ENCODE data around the gene METTL13. TPM values are rescaled to one million over a fixed set of nuclear protein-coding genes. Genes with fewer than 3 reads are reported as not detected.

METTL13 gene
- total RNA-seq, 2 donors from 2014 or later, result 22.1 to 24.8 TPM

DNA sequence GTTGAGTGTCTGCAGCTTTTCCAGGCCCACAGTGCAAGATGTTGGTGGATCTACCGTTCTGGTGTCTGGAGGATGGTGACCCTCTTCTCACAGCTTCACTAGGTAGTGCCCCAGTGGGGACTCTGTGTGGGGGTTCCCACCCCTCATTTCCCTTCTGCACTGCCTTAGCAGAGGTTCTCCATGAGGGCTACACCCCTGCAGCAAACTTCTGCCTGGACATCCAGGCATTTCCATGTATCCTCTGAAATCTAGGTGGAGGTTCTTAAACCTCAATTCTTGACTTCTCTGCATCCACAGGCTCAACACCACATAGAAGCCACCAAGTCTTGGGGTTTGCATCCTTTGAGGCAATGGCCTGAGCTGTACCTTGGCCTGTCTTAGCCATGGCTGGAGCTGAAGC is 45.5 kb downstream of the METTL13 start:
- DNase-seq, result no peak
- no peak for ATAC-seq
- intact Hi-C loops (cut with DNase I, micrococcal nuclease), result no loop called here

DNA sequence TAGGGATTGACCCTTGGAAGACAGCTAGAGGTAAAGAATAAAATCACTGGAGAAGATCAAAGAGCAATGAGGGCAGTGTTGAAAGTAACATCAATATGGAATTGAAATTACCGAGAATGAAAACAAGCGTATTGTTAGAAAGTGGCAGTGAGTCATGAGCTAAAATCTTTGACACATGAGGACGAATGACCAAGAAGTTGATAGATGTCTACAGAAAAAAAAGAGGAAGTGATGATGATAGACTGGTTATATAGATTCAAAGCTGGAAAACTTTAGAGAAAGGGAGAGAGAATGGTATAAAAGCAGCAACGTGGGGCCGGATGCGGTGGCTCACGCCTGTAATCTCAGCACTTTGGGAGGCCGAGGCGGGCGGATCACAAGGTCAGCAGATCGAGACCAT is 47.3 kb downstream of the METTL13 start:
- DNase-seq (no peak), ATAC-seq (no peak)
- intact Hi-C loops (cut with DNase I, micrococcal nuclease), result no loop called here

DNA sequence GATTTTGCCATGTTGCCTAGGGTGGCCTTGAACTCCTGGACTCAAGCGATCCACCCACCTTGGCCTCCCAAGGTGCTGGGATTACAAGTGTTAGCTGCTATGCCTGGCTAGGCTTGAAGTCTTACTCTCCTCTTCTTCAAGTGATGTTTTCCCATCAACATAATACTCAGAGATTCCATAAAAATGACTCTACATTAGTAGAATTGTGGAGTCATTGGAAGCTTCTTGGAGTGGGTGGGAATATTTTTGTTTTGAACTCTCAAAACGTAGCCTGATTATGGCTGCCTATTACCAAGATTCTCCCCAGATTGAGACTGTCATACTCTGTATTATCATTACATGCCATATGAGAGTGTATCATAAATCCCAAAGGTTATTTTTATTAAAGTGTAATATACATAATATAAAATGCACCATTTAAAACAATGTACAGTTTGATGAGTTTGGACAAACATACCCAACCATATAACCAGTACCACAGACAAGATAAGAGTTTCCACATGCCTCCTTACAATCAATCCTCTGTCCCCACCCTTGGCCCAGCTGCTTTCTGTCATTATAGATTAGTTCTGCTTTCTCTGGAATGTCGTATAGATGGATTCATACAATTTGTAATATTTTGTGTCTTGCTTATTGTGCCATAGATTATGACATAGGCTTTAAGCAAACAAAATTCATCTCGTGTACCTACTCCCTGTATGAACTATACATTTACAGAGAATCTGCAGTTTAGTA is 51.8 kb downstream of the METTL13 start:
- no peak for ATAC-seq
- intact Hi-C loops (cut with DNase I, micrococcal nuclease), result no loop called here
- no peak for DNase-seq

DNA sequence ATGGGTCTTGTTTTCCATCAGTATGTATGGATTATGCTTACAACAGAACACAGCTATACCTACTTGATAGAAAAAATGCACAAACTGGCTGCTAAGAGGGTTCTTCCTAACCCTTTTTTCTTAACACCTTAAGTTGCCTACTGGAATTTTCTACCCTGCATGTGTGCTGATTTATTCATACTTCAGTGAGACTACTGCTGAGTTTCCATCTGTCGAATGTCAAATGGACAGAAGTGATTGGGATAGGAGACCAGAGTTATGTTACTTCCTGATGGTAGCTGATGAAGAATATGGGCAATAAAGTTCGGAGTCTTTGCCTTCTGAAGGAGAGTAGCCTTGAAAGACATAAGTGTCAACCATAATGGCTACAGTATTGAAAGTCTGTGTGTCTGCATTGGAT is 53.4 kb downstream of the METTL13 start:
- intact Hi-C loops (cut with DNase I, micrococcal nuclease), result no loop called here
- no peak for ATAC-seq
- no peak for DNase-seq

DNA sequence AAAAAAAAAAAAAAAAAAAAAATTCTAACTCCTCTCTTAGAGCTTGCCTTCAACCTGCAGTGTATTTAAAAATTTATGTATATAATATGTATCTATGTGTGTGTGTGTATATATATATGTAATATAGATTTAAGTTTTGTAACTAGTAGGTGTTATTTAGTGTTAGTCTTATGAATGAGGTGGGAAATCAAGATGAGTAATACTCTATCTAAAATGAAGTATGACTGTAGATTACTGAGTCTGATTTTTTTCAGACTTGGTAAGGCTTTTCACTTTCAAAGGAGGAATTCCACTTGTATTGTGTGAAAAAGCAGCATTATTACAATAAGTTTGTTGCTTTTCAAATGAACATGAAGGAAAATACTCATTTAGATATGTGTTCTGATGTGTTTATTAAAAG is 54.4 kb downstream of the METTL13 start:
- intact Hi-C loops (cut with DNase I, micrococcal nuclease), result no loop called here
- ATAC-seq (no peak), DNase-seq (no peak)

DNA sequence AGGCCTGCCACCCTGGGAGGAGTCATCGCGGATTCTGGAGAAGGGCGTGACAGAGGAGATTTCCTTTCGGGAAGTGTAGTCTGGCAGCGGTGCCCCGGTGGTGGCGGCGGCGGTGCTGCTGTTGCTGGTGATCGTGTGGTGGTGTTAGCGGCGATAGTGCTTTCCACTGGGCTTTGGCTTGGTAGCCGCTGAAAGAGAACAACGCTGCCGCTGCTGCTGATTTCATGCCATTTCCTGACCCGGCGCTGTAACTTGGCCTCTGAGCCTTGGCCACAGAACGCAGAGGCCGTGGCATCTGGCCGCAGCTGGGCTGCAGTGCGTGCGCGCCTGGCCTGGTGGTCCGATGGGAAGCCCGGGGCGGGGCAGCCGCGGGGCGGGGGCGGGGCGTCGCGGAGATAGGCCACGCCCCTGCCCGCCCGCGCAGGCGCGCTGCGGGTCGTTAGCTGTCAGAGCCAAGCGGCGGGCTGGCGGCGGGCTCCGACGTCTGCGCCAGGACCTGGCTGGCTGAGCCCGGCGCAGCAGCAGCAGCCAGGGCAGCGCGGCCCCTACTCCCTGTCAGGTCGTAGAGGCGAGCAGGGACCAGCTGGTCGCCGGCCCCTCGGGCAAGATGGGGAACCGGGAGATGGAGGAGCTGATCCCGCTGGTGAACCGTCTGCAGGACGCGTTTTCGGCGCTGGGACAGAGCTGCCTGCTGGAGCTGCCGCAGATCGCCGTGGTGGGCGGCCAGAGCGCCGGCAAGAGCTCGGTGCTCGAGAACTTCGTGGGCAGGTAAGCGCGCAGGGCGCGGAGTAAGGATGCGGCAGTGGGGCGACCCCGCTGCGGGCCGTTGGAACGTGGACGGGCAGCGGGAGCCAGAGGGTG is 59.8 kb downstream of the METTL13 start, which contains the start of gene DNM3:
DNM3 (plus strand) TSS at position 449 of the 861 bp plus-strand sequence; CDS start at position 608, 159 bp downstream.
- peak; percentile 63 to 81 for DNase-seq
- ATAC-seq, result peak; percentile 98
- intact Hi-C loops (cut with DNase I, micrococcal nuclease), result no loop called here

DNA sequence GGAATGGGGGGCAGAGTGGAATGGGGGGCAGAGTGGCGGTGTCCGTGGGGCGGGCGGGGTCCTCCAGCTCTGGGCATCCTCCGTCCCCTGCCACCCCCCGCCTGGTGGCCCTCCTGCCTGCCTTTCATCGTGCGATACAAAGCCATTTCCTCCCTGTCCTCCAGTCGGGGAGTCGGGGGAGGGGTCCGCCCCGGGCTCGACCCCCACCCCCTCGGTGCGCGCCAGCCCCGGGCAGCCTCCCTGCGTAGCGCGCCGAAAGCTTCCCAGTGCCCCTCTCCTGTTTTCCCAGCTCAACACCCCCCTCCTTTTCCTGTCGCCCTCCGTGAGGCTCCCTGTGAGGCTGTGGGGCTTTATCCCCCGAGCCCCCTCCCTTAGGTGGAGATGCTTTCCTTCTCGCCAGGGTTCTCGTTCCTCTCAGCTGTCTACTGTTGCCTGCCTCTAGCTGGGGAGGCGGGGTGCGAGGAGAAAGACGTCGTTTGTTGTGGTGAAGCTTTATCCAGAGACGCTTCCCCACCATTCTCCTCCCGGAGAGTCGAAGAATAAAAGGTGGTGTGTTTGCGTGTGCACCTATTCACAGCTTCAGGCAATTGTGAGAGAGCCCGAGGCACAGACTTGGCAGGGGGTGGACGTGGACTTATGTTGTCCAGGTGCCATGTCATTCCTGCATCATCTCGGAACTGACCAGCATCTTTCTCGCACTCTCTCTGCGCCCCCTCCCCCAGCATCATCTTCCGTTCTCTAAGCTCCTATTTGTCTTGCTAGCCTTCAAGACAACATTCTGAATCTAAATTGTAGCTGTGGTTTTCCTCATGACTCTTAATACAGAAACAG is 60.7 kb downstream of the METTL13 start:
- peak; percentile 11 to 24 for DNase-seq
- intact Hi-C loops (cut with DNase I, micrococcal nuclease), result no loop called here
- ATAC-seq, result peak; percentile 25

DNA sequence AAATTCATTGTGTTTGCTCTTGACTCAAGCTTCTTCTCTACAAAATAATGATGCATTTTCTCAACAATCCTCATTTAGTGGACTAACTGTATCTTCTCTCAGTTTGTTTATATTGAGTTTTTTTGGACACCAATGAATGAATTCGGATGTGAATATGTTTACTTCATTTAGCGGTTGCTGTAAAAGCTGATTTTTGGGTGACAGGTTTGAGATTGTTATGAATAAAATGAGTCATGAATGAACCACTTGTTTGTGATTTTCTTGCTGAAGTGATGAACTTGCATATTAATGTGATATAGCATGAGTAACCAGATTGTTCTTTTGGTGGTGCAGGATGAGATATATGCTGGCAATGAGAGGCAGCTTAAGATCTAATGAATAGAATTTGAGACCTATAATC is 62.9 kb downstream of the METTL13 start:
- ATAC-seq, result no peak
- intact Hi-C loops (cut with DNase I, micrococcal nuclease), result no loop called here

DNA sequence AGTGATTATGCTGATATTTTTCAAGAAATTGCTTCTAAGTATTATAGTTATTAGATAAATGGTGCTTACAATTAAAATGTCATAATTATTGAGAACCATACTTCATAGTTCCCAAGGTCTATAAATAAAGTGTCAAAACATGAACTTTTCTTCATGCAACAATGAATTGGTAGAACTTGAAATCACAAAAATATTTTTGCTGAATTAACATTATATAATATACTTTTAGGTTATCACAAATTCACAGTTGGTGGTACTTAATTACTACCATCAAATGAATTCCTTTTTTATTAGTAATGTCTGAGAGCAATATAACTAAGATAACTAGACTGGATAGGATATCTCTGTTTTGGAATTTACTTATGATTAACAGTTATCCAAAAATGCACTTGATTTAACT is 64.5 kb downstream of the METTL13 start:
- no peak for DNase-seq
- no peak for ATAC-seq
- intact Hi-C loops (cut with DNase I, micrococcal nuclease), result no loop called here

More for the DNA sequence above, 62.9 kb downstream of the METTL13 start:
- DNase-seq, result no peak

Other genes with a start within 250 kb of the METTL13 start
- not detected for gene MYOCOS, start 159.4 kb upstream of the METTL13 start, total RNA-seq
- 1 to 10 TPM; 1.9 to 6.4 TPM for gene MYOC, start 129.0 kb upstream of the METTL13 start, total RNA-seq
- 10 to 100 TPM in 1 of 2 donors, 1 to 10 TPM in 1; 8.8 to 10.1 TPM for gene VAMP4, start 39.6 kb upstream of the METTL13 start, total RNA-seq
- gene DNM3, start 59.8 kb downstream of the METTL13 start, total RNA-seq, result 1 to 10 TPM; 1.7 to 2.3 TPM

Measured in left colon (tissue), 2 donors.